Skeletal muscle tissue (tissue), 4 donors: ENCODE results near the gene ALDH2. TPM values are rescaled to one million over a fixed set of nuclear protein-coding genes. Genes with fewer than 3 reads are reported as not detected.
"Not testable (repeated sequence)": the region's sequence is repeated elsewhere in the genome, so short reads cannot be mapped to it uniquely, and the experiment has no call there.

Experiments
- H3K27ac ChIP-seq: one replicate; pipeline ENCODE4 v1.7.0; 2013; ENCODE audit warnings: mild to moderate bottlenecking, low read depth, low read length, inconsistent platforms
- H3K27me3 ChIP-seq, 3 donors: one replicate each; pipeline ENCODE4 v1.7.0; 2013; ENCODE audit warnings: low read length in 3 of 3; ENCODE audit not compliant: control insufficient read depth in 3 of 3, insufficient read depth in 3 of 3
- H3K36me3 ChIP-seq, 3 donors: one replicate each; pipeline ENCODE4 v1.7.0; 2013; ENCODE audit warnings: low read length in 3 of 3; ENCODE audit not compliant: control insufficient read depth in 3 of 3, insufficient read depth in 3 of 3
- H3K4me1 ChIP-seq, 3 donors: one replicate each; pipeline ENCODE4 v1.7.0; 2013; ENCODE audit warnings: low read length in 3 of 3, mild to moderate bottlenecking in 3 of 3; ENCODE audit not compliant: control insufficient read depth in 3 of 3, insufficient read depth in 3 of 3
- H3K4me3 ChIP-seq, 3 donors: one replicate each; pipeline ENCODE4 v1.7.0; 2013; ENCODE audit warnings: low read length in 3 of 3
- H3K9ac ChIP-seq, 3 donors: one replicate each; pipeline ENCODE4 v1.7.0; 2013; ENCODE audit warnings: low read length in 3 of 3, mild to moderate bottlenecking in 3 of 3, moderate library complexity in 2 of 3, low read depth in 1 of 3
- H3K9me3 ChIP-seq, 3 donors: one replicate each; pipeline ENCODE4 v1.7.0; 2013; ENCODE audit warnings: low read length in 3 of 3; ENCODE audit not compliant: control insufficient read depth in 3 of 3
- total RNA-seq: library from RNA; depleted of rRNA; stranded (reverse); fragments of >200 nt; gene quantifications from one replicate; pipeline ENCODE4 v1.2.3, GENCODE V29; 2014
- donor health status: Osteomylitis.

The ALDH2 gene
- 5.7 TPM for total RNA-seq

GRCh38 chr12:111766608-111767361, at the start of gene ALDH2:
Gene ALDH2 (plus strand): TSS chr12:111766933. CDS start chr12:111766983, 50 bp downstream.
- Histone ChIP-seq H3K9me3 (no peaks in the 10 kb centered on the region), H3K27ac (peak within 1 kb of the TSS; percentile 66), H3K27me3 (no peaks in the 10 kb centered on the region), H3K4me1 (peaks cover 13 to 23% (median 17%) of the 10 kb centered on the region in 3 donors), H3K9ac (peak within 1 kb of the TSS; percentile 77 to 93 (median 89)), H3K36me3 (no peaks in the 10 kb centered on the region), H3K4me3 (peak within 1 kb of the TSS; percentile 83 to 88 (median 88))

GRCh38 chr12:111719316-111719715, 47.4 kb upstream of the ALDH2 start:
- not testable (repeated sequence) for H3K27me3 ChIP-seq, H3K9ac ChIP-seq, H3K4me3 ChIP-seq, H3K9me3 ChIP-seq, H3K27ac ChIP-seq
- H3K36me3 ChIP-seq, result peaks cover 22 to 42% (median 33%) of the 10 kb centered on the region in 3 donors
- peaks cover 6 to 13% (median 11%) of the 10 kb centered on the region in 3 donors for H3K4me1 ChIP-seq

GRCh38 chr12:111720457-111720856, 46.3 kb upstream of the ALDH2 start:
- Histone ChIP-seq H3K4me3 (no peak overlapping the region), H3K9ac (no peak overlapping the region), H3K36me3 (peaks cover 20 to 36% (median 28%) of the 10 kb centered on the region in 3 donors), H3K4me1 (peaks cover 4 to 7% (median 6%) of the 10 kb centered on the region in 3 donors), H3K27me3 (no peaks in the 10 kb centered on the region), H3K9me3 (no peaks in the 10 kb centered on the region), H3K27ac (no peak overlapping the region)

GRCh38 chr12:111723646-111724360, 42.9 kb upstream of the ALDH2 start:
- peaks cover 24 to 32% (median 29%) of the 10 kb centered on the region in 3 donors for H3K36me3 ChIP-seq
- H3K9ac ChIP-seq, H3K27ac ChIP-seq, H3K27me3 ChIP-seq, H3K4me1 ChIP-seq, H3K4me3 ChIP-seq, H3K9me3 ChIP-seq: not testable (repeated sequence)

GRCh38 chr12:111728795-111729194, 37.9 kb upstream of the ALDH2 start:
- H3K4me1 ChIP-seq, result peaks cover 0 to 2% (median 0%) of the 10 kb centered on the region in 3 donors
- peaks cover 34 to 45% (median 36%) of the 10 kb centered on the region in 3 donors for H3K36me3 ChIP-seq
- H3K9ac ChIP-seq, result no peak overlapping the region
- no peak overlapping the region for H3K27ac ChIP-seq
- H3K9me3 ChIP-seq, result no peaks in the 10 kb centered on the region
- H3K27me3 ChIP-seq, result no peaks in the 10 kb centered on the region
- no peak overlapping the region for H3K4me3 ChIP-seq

- H3K4me3 ChIP-seq, result no peak overlapping the region
- H3K36me3 ChIP-seq, result peaks cover 38 to 45% (median 40%) of the 10 kb centered on the region in 3 donors
Observed at GRCh38 chr12:111730420-111730819, 36.3 kb upstream of the ALDH2 start.

GRCh38 chr12:111732786-111733185, 33.9 kb upstream of the ALDH2 start:
- no peaks in the 10 kb centered on the region for H3K9me3 ChIP-seq
- no peak overlapping the region for H3K27ac ChIP-seq
- H3K4me3 ChIP-seq, result no peak overlapping the region
- peaks cover 39 to 55% (median 40%) of the 10 kb centered on the region in 3 donors for H3K36me3 ChIP-seq
- no peak overlapping the region for H3K9ac ChIP-seq
- H3K4me1 ChIP-seq, result peaks cover 0 to 2% (median 0%) of the 10 kb centered on the region in 3 donors
- H3K27me3 ChIP-seq, result no peaks in the 10 kb centered on the region

More at GRCh38 chr12:111730420-111730819, 36.3 kb upstream of the ALDH2 start:
- Histone ChIP-seq H3K27ac (no peak overlapping the region), H3K27me3 (no peaks in the 10 kb centered on the region), H3K9ac (no peak overlapping the region), H3K9me3 (no peaks in the 10 kb centered on the region), H3K4me1 (peaks cover 0 to 2% (median 0%) of the 10 kb centered on the region in 3 donors)

- H3K4me3 ChIP-seq, result no peak overlapping the region
- H3K27ac ChIP-seq, result no peak overlapping the region
- H3K9me3 ChIP-seq, result no peaks in the 10 kb centered on the region
- H3K36me3 ChIP-seq, result peaks cover 34 to 53% (median 37%) of the 10 kb centered on the region in 3 donors
- H3K4me1 ChIP-seq, result peaks cover 0 to 2% (median 0%) of the 10 kb centered on the region in 3 donors
- H3K27me3 ChIP-seq, result no peaks in the 10 kb centered on the region
- H3K9ac ChIP-seq, result no peak overlapping the region
Observed at GRCh38 chr12:111733340-111733915, 33.3 kb upstream of the ALDH2 start.

- H3K9me3 ChIP-seq, H3K4me1 ChIP-seq, H3K27ac ChIP-seq, H3K4me3 ChIP-seq, H3K27me3 ChIP-seq, H3K9ac ChIP-seq: not testable (repeated sequence)
- H3K36me3 ChIP-seq, result peaks cover 12 to 25% (median 20%) of the 10 kb centered on the region in 3 donors
Observed at GRCh38 chr12:111739524-111739923, 27.2 kb upstream of the ALDH2 start.
